Measurements from ENCODE around the gene JDP2.
A peak's percentile ranks its signal among the peaks of the same experiment; 100 is the strongest.

Gene JDP2

GRCh38 chr14:75435473-75435872 lies 7.7 kb downstream of the JDP2 start:
- peak overlapping the region; percentile 48 for H4K91ac ChIP-seq (ENCODE audit: low read depth, low read length)
- H3K36me3 ChIP-seq (ENCODE audit: control insufficient read depth in 1 of 2, insufficient read depth in 2 of 2, low read length in 2 of 2) = peaks cover 46 to 54% of the 10 kb centered on the region in 2 experiments
- H4K8ac ChIP-seq (ENCODE audit: low read depth, low read length) = peak overlapping the region; percentile 28
- H3K4ac ChIP-seq (ENCODE audit: low read depth, low read length) = peak overlapping the region; percentile 81
- DNase-seq = no peak
- peak overlapping the region; percentile 24 for H3K14ac ChIP-seq (ENCODE audit: low read length)
- no peak overlapping the region for H3K9ac ChIP-seq (ENCODE audit: low read length)
- peaks cover 20% of the 10 kb centered on the region for H3K79me2 ChIP-seq (ENCODE audit: control insufficient read depth, insufficient read depth, low read length, poor library complexity)
- H2AK5ac ChIP-seq (ENCODE audit: low read length) = no peak overlapping the region
- H3K23ac ChIP-seq (ENCODE audit: low read length) = no peak overlapping the region
- peaks cover 1% of the 10 kb centered on the region for H3K9me3 ChIP-seq (ENCODE audit: insufficient read depth, low read depth, low read length)
- H3K79me1 ChIP-seq (ENCODE audit: low read length) = peaks cover 7% of the 10 kb centered on the region
- H2BK120ac ChIP-seq (ENCODE audit: insufficient read depth, low read length, poor library complexity) = peak overlapping the region; percentile 18
- H3K4me3 ChIP-seq (ENCODE audit: low read depth, low read length) = no peak overlapping the region
- H3K4me2 ChIP-seq (ENCODE audit: low read length) = no peak overlapping the region
- peak overlapping the region; percentile 63 for H2BK5ac ChIP-seq (ENCODE audit: low read depth, low read length, poor library complexity)
- no peak overlapping the region for H2AFZ ChIP-seq (ENCODE audit: insufficient read depth, low read length, poor library complexity)
- peaks cover 27 to 34% of the 10 kb centered on the region in 2 experiments for H3K4me1 ChIP-seq (ENCODE audit: control insufficient read depth in 1 of 2, insufficient read depth in 2 of 2, low read length in 2 of 2)
- no peaks in the 10 kb centered on the region for H3K27me3 ChIP-seq (ENCODE audit: insufficient read depth, low read length)
- no peak overlapping the region for H4K12ac ChIP-seq (ENCODE audit: low read depth, low read length)
- H3K27ac ChIP-seq (ENCODE audit: low read depth, low read length) = peak overlapping the region; percentile 40
- no CpG with 5 or more reads among the region's 6 CpGs for WGBS (ENCODE audit: extremely low coverage, insufficient coverage, insufficient read length)
- H2BK12ac ChIP-seq (ENCODE audit: low read length) = peak overlapping the region; percentile 91
- H3K18ac ChIP-seq (ENCODE audit: low read length) = peak overlapping the region; percentile 69

GRCh38 chr14:75437201-75438143 lies 9.7 kb downstream of the JDP2 start:
- Histone ChIP-seq H2AFZ (ENCODE audit: insufficient read depth, low read length, poor library complexity) (no peak overlapping the region), H3K18ac (ENCODE audit: low read length) (no peak overlapping the region), H3K36me3 (ENCODE audit: control insufficient read depth in 1 of 2, insufficient read depth in 2 of 2, low read length in 2 of 2) (peaks cover 45 to 54% of the 10 kb centered on the region in 2 experiments), H4K8ac (ENCODE audit: low read depth, low read length) (no peak overlapping the region), H3K79me2 (ENCODE audit: control insufficient read depth, insufficient read depth, low read length, poor library complexity) (peaks cover 10% of the 10 kb centered on the region), H3K4me3 (ENCODE audit: low read depth, low read length) (no peak overlapping the region), H3K27ac (ENCODE audit: low read depth, low read length) (no peak overlapping the region), H3K23ac (ENCODE audit: low read length) (no peak overlapping the region), H2BK5ac (ENCODE audit: low read depth, low read length, poor library complexity) (no peak overlapping the region), H2AK5ac (ENCODE audit: low read length) (no peak overlapping the region), H3K4me2 (ENCODE audit: low read length) (no peak overlapping the region), H3K4ac (ENCODE audit: low read depth, low read length) (peak overlapping the region; percentile 48), H3K14ac (ENCODE audit: low read length) (no peak overlapping the region), H3K4me1 (ENCODE audit: control insufficient read depth in 1 of 2, insufficient read depth in 2 of 2, low read length in 2 of 2) (peaks cover 32 to 38% of the 10 kb centered on the region in 2 experiments), H4K12ac (ENCODE audit: low read depth, low read length) (no peak overlapping the region), H3K9ac (ENCODE audit: low read length) (no peak overlapping the region), H3K27me3 (ENCODE audit: insufficient read depth, low read length) (no peaks in the 10 kb centered on the region), H3K9me3 (ENCODE audit: insufficient read depth, low read depth, low read length) (peaks cover 1% of the 10 kb centered on the region), H2BK12ac (ENCODE audit: low read length) (no peak overlapping the region), H2BK120ac (ENCODE audit: insufficient read depth, low read length, poor library complexity) (no peak overlapping the region), H4K91ac (ENCODE audit: low read depth, low read length) (no peak overlapping the region), H3K79me1 (ENCODE audit: low read length) (peaks cover 7% of the 10 kb centered on the region)
- DNase-seq = no peak
- no CpG with 5 or more reads among the region's 14 CpGs for WGBS (ENCODE audit: extremely low coverage, insufficient coverage, insufficient read length)

- no peak overlapping the region for H2AK5ac ChIP-seq (ENCODE audit: low read length)
- H2BK120ac ChIP-seq (ENCODE audit: insufficient read depth, low read length, poor library complexity) = no peak overlapping the region
- no peaks in the 10 kb centered on the region for H3K27me3 ChIP-seq (ENCODE audit: insufficient read depth, low read length)
- H3K27ac ChIP-seq (ENCODE audit: low read depth, low read length) = no peak overlapping the region
- no peak overlapping the region for H3K4me2 ChIP-seq (ENCODE audit: low read length)
- no peak overlapping the region for H4K8ac ChIP-seq (ENCODE audit: low read depth, low read length)
- H2AFZ ChIP-seq (ENCODE audit: insufficient read depth, low read length, poor library complexity) = no peak overlapping the region
- H3K79me2 ChIP-seq (ENCODE audit: control insufficient read depth, insufficient read depth, low read length, poor library complexity) = peaks cover 10% of the 10 kb centered on the region
- H3K36me3 ChIP-seq (ENCODE audit: control insufficient read depth in 1 of 2, insufficient read depth in 2 of 2, low read length in 2 of 2) = peaks cover 45 to 55% of the 10 kb centered on the region in 2 experiments
- no CpG with 5 or more reads among the region's 16 CpGs for WGBS (ENCODE audit: extremely low coverage, insufficient coverage, insufficient read length)
- H3K4me1 ChIP-seq (ENCODE audit: control insufficient read depth in 1 of 2, insufficient read depth in 2 of 2, low read length in 2 of 2) = peaks cover 33 to 42% of the 10 kb centered on the region in 2 experiments
- H3K4ac ChIP-seq (ENCODE audit: low read depth, low read length) = no peak overlapping the region
- H3K23ac ChIP-seq (ENCODE audit: low read length) = no peak overlapping the region
- H2BK12ac ChIP-seq (ENCODE audit: low read length) = no peak overlapping the region
- no peak overlapping the region for H2BK5ac ChIP-seq (ENCODE audit: low read depth, low read length, poor library complexity)
- H3K9me3 ChIP-seq (ENCODE audit: insufficient read depth, low read depth, low read length) = peaks cover under 1% of the 10 kb centered on the region
- peaks cover 7% of the 10 kb centered on the region for H3K79me1 ChIP-seq (ENCODE audit: low read length)
- H3K14ac ChIP-seq (ENCODE audit: low read length) = no peak overlapping the region
- H4K91ac ChIP-seq (ENCODE audit: low read depth, low read length) = no peak overlapping the region
- H3K18ac ChIP-seq (ENCODE audit: low read length) = peak overlapping the region; percentile 47
- H3K4me3 ChIP-seq (ENCODE audit: low read depth, low read length) = no peak overlapping the region
- H4K12ac ChIP-seq (ENCODE audit: low read depth, low read length) = no peak overlapping the region
- no peak for DNase-seq
- H3K9ac ChIP-seq (ENCODE audit: low read length) = no peak overlapping the region
These were observed 10.8 kb downstream of the JDP2 start for GRCh38 chr14:75438486-75439080.

GRCh38 chr14:75439989-75440388 lies 12.2 kb downstream of the JDP2 start:
- no peak overlapping the region for H3K23ac ChIP-seq (ENCODE audit: low read length)
- no peak overlapping the region for H3K14ac ChIP-seq (ENCODE audit: low read length)
- H3K4ac ChIP-seq (ENCODE audit: low read depth, low read length) = peak overlapping the region; percentile 2
- H3K27ac ChIP-seq (ENCODE audit: low read depth, low read length) = no peak overlapping the region
- H2AFZ ChIP-seq (ENCODE audit: insufficient read depth, low read length, poor library complexity) = no peak overlapping the region
- WGBS (ENCODE audit: extremely low coverage, insufficient coverage, insufficient read length) = no CpG with 5 or more reads among the region's 13 CpGs
- no peaks in the 10 kb centered on the region for H3K9me3 ChIP-seq (ENCODE audit: insufficient read depth, low read depth, low read length)
- H3K36me3 ChIP-seq (ENCODE audit: control insufficient read depth in 1 of 2, insufficient read depth in 2 of 2, low read length in 2 of 2) = peaks cover 49 to 59% of the 10 kb centered on the region in 2 experiments
- no peak overlapping the region for H2AK5ac ChIP-seq (ENCODE audit: low read length)
- peak overlapping the region; percentile 25 for H3K18ac ChIP-seq (ENCODE audit: low read length)
- no peak overlapping the region for H4K12ac ChIP-seq (ENCODE audit: low read depth, low read length)
- H4K8ac ChIP-seq (ENCODE audit: low read depth, low read length) = no peak overlapping the region
- H3K9ac ChIP-seq (ENCODE audit: low read length) = no peak overlapping the region
- peaks cover 26 to 38% of the 10 kb centered on the region in 2 experiments for H3K4me1 ChIP-seq (ENCODE audit: control insufficient read depth in 1 of 2, insufficient read depth in 2 of 2, low read length in 2 of 2)
- peaks cover 5% of the 10 kb centered on the region for H3K79me1 ChIP-seq (ENCODE audit: low read length)
- no peak for DNase-seq
- H3K27me3 ChIP-seq (ENCODE audit: insufficient read depth, low read length) = no peaks in the 10 kb centered on the region
- H3K4me2 ChIP-seq (ENCODE audit: low read length) = no peak overlapping the region
- H4K91ac ChIP-seq (ENCODE audit: low read depth, low read length) = no peak overlapping the region
- H2BK5ac ChIP-seq (ENCODE audit: low read depth, low read length, poor library complexity) = no peak overlapping the region
- no peak overlapping the region for H2BK12ac ChIP-seq (ENCODE audit: low read length)
- H3K4me3 ChIP-seq (ENCODE audit: low read depth, low read length) = no peak overlapping the region
- H3K79me2 ChIP-seq (ENCODE audit: control insufficient read depth, insufficient read depth, low read length, poor library complexity) = peaks cover 8% of the 10 kb centered on the region
- no peak overlapping the region for H2BK120ac ChIP-seq (ENCODE audit: insufficient read depth, low read length, poor library complexity)

All from trophoblast cell (in vitro differentiated cells and primary cell).